Midbrain (tissue), 1 donor: ENCODE results near the gene COA6.

Experiments
- DNase-seq: peaks from one replicate; lab custom pipeline; 2025; lab: John Stamatoyannopoulos, UW

The COA6 gene

DNA sequence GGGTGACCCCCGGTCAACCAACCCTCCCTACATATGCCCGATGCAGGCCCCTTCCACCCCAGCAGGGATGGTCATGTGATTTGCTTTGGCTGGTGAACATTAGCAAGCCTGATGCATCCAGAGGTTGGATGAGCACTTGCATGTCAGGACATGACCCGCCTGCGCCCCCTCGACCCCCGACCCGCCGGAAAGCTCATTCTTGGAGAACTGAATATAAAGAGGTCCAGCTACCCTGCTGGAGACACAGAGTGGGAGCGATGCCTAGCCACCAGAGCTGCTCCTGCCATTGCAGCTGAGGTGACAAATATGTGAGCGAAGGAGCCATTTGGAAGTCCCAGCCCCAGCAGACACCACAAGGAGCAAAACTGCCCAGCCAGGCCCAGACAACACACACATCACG lies 39.6 kb downstream of the COA6 start:
- DNase-seq, result no peak

DNA sequence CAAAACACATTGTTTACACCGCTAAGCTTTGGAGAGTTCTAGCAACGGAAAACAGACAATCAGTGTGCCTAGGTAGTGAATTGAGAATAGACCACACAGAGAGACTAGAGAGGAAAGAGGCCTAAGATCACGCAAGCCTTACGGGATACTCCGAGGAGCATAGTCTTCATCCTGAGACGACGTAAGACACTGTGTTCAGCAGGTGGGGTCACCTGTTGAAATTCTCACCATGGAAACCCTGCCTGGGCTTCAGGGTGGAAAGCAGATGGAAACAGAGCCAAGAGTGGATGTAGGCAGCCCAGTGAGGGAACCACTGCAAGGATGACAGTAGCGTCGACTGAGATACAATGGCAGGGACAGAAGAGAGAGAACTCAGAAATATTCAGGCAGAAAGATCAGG lies 40.2 kb downstream of the COA6 start:
- no peak for DNase-seq

DNA sequence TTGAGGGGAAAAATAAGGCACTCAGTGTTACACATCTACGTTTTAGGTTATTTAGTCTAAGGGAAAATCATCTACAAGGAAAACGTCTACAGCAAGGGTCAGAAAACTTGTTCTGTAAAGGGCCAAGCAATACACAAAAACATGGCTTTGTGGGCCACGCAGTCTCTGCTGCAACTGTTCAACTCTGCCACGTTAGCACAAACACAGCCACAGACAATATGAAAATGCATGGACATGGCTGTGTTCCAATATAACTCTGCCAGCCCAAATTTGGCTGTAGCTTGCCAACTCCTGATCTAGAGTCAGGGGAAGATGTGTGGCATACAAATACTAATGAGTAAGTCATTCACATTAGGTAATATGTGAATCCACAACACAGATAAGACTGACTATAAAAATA lies 40.7 kb downstream of the COA6 start:
- no peak for DNase-seq

DNA sequence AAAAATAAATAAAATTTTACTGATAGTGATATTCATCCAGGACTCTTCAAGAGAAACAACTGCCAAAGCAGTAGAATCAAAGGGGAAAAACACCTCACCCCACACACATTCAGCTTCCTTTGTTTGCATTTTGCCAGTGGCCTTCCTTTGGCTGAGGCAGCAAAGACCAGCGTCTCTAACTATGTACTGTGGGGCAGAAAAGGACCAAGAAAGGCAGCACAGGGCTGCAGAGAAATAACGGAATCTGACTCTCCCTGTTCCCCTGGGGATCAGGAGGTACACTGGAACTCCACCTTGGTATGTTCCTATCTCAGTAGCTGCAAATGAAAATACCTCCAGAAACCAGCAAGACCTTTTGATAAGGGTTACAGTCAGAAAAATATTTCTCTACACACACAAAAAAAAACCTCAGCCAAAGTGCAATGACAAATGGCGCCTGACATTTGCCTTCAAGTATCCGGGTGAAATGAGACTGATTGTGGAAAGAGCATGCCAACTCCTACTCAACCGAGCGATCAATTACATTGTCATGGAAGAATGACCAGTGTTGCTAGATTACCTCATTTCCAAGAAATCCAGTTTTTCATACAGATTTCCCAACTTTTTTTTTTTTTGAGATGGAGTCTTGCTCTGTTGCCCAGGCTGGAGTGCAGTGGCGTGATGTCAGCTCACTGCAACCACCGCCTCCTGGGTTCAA lies 54.8 kb downstream of the COA6 start:
- no peak for DNase-seq

DNA sequence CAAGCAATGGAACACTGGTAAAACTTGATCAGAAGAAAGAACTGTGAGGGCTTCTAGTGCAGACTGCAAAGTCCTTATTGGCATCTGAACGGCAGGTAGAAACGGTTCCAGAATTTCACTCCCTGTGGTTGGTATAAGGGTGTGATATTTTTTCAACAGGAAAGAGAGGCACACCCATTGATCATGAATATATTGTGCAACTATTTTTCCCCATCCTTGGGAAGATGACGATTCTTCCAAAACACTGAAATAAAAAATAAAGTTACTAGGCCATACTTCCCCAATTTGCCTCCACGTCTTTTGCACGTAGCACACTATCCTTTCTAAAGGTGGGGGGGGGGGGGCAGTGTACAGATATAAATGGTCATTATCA lies 56.2 kb downstream of the COA6 start:
- DNase-seq, result no peak

DNA sequence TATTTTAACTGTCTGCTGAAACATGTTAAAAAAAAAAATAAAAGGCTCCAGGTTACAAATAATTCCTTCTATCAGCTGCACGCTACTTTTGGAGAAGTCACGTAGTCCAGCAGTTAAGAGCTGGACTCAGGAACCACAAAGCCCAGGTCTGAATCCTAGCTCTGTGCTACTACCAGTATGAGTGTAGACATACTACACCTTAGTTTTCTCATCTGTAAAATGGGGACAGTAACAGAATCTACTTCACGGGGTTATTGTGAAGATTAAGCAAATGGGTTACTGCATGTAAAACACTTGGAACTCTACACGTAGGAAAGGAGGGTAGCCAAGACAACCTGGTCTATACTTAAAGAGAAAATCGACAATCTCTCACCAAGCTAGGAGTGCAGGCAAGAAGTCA lies 57.4 kb downstream of the COA6 start:
- DNase-seq, result no peak

DNA sequence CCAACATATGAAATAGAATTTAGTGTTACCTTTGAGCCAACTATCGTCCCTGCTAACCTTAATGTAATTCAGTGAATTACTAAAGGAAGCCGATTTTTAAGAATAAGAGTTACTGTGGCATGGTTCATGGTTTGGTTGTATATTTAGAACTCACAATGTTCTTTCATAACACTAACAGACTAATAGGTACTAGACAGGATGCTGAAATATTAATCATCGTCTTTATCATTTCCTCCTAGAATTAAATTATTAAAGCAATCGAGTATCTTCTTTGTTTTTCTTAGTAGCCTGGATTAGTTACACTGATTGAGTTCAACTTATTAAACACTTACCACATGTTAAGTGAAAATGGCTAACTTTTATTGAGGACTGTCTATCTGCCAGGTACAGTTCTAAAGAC lies 58.0 kb downstream of the COA6 start:
- DNase-seq, result no peak

DNA sequence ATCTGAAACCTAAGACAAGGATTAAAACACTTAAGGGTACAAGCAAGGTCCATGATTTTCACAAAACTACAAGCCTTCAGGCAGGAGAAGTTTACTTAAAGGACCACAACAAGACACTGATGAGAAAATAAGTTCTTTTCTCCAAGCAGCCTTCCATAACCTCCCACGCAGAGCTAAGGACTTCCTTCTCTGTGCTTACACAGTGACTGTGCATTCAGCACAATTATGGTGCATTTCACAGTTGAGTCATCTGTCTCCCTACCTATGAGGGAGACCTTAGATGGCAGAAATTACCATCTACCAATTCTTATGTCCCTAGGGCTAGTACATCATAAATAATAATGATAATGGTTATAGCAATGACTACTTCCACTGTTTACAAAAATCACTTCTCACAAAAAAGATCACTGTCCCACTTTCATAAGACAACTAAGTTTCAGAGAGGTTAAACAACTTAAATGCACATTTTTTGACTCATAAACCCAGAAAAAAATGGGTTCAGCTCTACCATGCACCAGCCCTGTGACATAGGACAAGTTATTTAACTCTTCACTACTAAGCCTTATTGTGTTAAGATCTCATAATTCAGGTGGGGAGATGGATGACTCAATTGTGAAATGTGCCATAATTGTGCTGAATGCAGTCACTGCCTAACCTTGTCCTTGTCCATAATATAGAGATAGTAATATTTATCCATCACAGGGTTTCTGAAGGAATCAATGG lies 60.5 kb downstream of the COA6 start:
- DNase-seq, result no peak
